Occipital lobe (tissue), 2 donors: ENCODE results near the gene UBE2D1. TPM values are rescaled to one million over a fixed set of nuclear protein-coding genes. Genes with fewer than 3 reads are reported as not detected.

Experiments used
- DNase-seq: peaks from one replicate; lab custom pipeline; 2025; lab: John Stamatoyannopoulos, UW
- total RNA-seq: library from RNA; depleted of rRNA; stranded (reverse); fragments of >200 nt; gene quantifications from one replicate; pipeline ENCODE4 v1.2.3, GENCODE V29; 2014

The UBE2D1 gene
- total RNA-seq = 60.4 TPM

DNA sequence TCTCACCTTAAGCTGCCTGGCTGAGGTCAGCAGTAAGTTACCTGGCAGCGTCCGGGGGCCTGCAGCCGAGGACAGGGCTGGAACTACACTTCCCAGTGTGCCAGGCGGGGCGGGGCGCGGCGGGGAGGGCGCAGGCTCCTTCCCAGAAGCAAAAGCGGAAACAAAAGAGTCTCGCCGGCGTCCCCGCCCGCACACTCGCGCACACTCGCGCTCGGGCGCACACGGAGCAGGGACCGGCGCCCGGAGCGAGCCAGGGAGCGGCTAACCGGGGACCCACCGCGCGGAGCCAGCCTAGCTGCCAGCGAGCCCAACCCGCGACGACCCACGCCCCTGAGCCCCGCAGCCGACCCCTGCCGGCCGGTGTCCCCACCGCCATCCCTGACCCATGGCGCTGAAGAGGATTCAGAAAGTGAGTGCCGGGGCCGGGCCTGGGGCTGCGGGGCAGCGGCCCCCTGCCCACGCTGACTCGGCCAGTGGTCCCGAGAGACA, at the start of gene UBE2D1:
Gene UBE2D1 (plus strand): TSS at position 190 of the 489 bp plus-strand sequence. CDS start 196 bp downstream, at position 386.
- DNase-seq = peak; percentile 75

DNA sequence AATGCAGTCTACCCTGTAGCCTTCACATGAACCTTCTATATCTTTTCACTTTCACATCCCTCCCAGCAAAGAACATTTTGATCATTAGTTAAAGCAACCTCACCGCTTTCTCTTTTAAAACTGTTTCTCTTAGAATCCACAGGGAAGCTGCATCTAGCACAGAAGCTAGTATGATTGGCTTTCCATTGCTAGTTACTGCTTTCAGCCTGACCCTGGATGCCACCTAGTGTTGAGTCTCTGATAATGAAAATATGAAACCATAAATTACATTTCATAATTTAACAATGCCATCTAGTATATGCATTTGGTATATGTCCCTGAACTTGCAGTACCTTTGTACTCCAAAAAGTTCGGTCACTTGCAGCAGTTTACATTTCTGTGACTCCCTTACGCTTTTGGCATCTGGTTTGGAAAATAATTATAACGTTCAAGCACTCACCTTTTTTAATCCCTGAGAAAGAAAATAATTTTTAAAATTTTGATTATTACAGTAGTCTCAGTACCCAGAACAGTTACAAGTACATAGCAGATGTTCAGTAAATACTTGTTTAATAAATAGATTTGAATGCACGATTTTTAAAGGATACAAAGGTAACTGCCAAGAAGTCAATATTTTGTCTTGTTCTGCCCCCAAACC, 43.1 kb upstream of the UBE2D1 start:
- DNase-seq = no peak

DNA sequence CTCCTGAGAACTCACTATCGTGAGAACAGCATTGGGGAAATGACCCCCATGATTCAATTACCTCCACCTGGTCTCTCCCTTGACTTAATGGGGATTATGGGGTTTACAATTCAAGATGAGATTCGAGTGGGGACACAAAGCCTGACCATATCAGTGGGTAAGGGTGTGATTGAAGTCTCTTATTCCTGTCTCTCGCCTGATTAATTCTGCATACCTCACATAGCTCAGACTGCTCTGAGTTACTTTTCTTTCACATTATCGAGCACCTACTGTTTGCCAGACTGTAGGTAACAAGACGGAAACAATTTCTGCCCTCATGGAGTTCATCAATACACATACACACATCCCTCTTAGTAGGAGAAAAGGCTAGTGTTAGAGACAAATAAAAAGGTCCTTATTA, 40.8 kb upstream of the UBE2D1 start:
- no peak for DNase-seq

DNA sequence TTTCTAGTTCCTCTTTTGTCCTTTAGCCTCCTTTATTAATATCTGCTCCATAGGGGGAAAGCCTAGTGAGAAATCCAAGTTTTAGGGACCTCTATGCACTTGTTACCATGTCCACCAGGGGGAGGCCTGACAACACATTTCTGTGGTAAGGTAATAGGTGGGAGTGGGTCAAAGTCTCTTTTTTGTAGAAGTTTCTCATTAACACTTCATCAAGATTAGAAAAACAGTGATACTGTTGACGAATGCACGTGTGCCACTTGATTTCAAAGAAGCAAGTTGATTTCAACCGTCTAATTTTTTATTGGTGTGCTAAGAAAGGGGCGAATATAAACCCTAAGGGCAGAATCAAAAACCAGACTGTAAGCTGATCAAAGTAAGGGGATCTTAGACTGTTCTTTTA, 35.2 kb upstream of the UBE2D1 start:
- no peak for DNase-seq

DNA sequence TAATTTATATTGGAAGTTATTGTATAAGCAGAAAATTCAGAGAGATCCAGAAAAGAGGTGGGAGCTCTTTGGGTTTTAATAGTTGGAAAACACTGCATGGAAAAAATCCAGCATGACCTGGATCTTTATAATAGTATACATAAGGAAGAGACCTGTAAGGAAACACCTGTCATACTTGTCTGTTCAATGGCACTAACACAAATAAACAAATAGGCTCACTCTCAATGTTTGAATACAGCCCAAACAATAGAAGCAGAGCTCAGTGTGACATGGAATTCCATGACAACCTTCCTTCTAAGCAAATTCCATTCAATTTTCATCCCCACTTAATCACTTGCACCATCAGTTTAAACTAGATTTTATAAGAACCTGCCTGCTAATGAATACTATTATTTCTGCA, 34.1 kb upstream of the UBE2D1 start:
- DNase-seq = no peak

DNA sequence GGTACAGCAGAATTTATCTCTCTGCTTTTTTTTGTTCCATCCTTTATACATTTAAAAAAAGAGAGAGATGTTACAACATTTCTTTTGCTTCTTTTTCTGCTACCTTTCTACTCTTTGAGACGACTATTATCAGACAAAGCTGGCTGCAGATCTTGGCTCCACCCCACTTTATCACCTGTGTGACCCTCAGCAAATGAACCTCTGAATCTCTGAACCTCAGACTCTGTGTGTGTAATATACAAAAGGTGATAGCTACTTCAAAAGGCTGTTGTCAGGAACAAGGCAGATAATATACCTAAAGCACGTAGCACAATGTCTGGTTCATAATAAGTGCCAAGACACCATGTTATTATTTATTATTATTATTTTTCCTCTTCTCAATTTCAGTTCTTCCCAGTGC, 32.6 kb upstream of the UBE2D1 start:
- DNase-seq = no peak

DNA sequence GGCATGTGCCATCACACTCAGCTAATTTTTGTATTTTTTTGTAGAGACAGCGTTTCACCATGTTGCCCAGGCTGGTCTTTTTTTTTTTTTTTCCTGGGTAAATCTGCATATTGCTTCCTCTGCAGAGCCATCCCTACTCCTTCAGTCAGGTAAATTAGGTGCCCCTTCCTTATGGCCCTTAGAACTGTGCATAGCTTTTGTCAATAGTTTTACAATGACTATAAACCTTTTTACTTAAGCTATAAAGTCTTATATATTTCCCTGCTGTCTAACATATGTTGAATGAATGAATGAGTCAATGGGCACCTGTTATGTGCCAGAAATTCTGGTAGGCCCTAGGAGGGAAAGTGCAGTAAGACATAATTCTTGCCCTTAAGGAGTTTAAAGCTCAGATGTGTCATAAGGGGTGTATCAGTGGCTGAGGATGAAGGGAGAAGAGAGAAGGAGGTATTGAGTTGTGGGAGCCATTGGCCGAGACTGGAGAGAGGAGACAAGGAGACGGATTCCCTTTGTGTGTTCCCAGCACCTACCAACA, 30.6 kb upstream of the UBE2D1 start:
- DNase-seq = no peak

DNA sequence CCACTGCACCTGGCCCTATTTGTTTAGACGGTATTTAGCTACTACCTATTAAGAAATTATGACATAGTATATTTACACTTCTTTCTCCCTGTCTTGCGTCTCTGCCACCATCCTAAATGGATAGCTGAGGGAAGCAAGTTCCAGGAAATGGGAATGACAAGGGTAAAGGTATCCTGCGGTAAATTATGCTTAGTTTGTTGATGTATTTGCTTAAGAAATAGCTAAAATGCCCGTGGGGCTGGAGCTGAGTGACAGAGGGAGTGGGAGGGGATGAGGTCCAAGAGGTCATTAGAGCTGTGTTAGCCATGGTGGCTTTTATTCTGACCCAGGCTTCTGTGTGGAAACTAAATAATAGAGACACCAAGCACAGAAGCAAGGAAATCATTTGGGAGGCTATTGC, 29.0 kb upstream of the UBE2D1 start:
- DNase-seq = no peak

DNA sequence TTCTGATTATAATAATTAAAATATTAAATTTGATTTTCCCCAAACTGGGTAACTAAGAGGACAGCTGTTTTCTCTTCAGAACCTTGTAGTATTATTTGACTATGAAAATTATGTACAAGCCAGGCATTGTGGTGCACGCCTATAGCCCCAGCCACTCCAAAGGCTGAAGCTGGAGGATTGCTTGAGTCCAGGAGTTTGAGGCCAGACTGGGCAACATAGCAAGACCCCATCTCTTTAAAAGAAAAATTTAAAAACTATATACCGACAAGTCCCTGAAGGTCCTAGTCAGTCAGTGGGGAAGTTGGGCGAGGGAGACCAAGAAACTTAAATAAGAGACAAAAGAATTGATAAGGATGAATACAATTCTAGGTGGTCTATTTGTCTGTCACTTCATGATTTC, 27.1 kb upstream of the UBE2D1 start:
- DNase-seq = no peak

DNA sequence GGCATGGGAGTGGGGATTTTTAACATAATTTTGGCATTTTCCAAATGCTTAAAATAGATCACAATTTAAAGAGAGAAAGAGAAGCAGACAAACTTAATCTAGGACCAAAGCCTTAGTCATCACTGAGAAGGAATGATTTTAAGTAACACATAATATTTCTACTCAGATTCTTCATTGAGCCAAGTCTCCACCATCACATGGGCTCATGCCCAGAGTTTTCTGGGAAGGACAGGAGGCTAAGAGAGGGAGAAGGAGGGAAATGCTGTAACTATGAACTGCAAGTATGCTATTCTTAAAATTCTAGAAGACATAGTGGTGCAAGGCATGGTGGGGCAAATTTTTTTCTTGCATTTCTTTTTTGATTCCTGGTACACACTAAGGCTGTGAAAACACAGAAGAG, 23.8 kb upstream of the UBE2D1 start:
- DNase-seq = no peak

DNA sequence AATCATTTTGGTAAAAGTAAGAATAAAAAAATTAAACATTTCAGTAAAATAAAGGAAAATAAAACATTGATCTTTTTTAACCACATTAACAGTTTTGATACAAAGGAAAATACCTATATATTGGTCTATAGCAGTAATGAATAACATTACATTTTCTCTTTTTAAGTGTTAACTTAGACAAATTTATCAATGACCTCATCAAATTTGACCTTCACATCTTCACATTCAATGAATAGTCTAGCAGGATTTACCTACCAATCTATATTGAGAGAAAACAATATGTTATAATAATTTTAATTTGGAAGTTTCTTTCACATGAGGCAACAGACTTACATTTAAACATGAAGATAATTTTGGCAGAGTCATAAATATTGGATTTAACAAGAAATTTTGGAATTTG, 17.9 kb upstream of the UBE2D1 start:
- DNase-seq = no peak

DNA sequence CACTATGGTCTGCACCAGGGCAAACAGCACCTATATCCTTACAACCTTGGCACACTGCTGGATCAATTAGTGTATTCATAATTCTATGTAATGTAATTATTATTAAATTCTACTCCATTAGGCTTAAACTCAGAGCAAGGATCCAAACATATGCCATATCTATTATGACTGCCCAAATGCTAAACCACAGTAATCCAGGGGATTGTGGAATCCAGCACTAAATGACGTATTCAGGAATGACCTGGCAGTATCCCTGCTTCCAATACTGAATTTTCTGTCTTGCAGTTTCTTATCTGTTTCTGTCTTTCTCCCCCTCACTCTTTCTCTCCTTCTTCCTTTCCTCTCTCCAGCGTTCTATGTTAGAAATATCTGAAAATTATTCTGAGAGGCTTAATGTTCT, 16.5 kb upstream of the UBE2D1 start:
- no peak for DNase-seq

DNA sequence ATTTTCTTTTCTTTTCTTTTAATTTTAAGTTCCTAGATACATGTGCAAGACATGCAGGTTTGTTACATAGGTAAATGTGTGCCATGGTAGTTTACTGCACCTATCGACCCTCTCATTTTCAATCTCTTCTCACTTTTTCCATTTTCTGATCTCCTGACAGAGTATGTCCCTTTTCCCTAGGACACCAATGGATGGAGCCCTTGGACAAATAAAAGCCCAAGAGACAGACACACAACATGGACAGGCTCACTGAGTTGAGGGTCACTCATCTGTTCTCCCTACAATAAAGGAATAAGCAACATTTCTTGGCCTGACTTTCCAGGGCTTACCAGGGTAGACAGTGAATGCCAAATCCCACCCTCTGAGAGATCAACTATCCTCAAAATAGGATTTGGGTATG, 15.2 kb upstream of the UBE2D1 start:
- DNase-seq = no peak

DNA sequence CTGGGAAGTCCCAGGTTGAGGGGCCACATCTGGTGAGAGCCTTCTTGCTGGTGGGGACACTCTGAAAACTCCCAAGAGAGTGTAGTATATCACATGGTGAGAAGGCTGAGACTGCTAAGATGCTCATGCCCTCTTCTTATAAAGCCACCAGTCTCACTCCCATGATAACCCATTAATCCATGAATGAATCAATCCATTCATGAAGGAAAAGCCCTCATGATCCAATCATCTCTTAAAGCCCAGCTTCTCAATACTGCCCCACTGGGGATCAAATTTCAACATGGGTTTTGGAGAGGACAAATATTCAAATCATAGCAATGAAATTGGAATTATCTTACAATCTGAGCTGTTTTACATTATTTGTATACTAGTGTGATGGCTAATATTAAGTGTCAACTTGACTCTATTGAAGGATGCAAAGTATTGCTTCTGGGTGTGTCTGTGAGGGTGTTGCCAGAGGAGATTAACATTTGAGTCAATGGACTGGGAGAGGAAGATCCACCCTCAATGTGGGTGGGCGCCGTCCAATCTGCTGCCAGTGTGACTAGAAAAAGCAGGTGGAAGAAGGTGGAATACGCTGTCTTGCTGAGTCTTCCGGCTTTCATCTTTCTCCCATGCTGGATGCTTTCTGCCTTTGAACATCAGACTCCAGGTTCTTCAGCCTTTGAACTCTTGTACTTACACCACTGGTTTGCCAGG, 14.3 kb upstream of the UBE2D1 start:
- no peak for DNase-seq

DNA sequence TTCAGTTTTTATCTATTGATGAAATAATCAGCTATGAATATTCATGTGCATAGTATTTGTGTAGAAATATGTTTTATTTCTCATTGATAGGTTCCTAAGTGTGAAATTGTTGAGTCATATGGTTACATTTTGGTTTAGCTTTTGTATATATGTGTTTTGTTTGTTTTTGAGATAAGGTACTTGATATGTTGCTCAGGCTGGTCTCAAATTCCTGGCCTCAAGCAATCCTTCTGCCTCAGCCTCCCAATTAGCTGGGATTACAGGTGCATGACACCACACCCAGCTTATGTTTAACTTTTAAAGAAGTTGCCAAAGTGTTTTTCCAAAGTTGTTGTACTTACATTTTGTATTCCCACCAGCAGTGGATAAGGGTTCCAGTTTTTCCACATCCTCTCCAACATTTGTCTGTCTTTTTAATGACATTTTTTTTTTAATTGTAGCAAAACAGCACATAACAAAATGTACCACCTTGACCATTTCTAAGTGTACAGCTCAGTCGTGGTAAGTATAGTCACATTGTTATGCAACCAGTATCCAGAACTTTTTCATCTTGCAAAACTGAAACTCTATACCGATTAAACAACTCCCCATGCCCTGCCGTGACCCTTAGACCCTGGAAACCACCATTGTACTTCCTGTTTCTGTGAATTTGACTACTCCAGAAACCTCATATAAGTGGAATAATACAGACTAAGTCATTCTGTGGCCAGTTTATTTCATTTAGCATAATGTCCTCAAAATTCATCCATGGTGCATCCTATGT, 12.6 kb upstream of the UBE2D1 start:
- DNase-seq = no peak

DNA sequence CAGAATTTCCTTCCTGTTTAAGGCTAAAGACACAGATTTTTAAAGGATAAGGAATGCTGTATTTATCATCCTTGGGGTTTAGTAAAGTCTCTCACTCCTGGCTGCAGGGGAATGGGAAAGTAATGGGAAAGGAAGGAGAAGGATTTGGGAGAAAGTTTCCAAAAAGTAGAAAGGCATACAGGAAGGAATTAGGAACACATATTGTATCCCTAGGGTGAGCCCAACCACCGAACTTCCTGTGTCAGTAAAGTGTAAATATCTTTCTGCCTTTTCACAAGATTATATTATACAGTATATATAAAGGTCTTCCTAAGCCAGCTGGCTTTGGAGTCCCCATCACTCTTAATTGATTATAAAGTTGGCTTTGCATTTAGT, 12.0 kb upstream of the UBE2D1 start:
- DNase-seq = no peak

DNA sequence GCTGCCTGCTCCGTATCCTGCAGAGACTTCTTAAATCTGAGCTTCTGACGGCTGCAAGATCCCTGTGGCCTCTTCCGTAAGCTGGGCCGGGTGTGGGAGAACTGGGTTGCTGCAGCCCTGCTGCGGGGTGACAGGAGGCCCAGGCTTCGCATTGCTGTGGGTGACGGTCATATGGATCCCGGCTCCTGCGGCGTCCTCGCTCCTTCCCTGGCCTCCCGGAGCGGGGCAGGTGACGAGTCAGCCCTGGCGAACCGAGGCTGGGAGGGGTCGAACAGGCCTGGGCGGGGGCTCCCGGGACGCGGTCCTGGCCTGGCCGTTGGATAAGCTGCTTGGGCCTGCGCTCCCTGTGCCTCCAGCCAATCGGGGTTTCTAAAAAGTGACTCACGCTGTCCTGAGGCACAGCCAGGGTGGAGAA, 7.8 kb upstream of the UBE2D1 start:
- no peak for DNase-seq

DNA sequence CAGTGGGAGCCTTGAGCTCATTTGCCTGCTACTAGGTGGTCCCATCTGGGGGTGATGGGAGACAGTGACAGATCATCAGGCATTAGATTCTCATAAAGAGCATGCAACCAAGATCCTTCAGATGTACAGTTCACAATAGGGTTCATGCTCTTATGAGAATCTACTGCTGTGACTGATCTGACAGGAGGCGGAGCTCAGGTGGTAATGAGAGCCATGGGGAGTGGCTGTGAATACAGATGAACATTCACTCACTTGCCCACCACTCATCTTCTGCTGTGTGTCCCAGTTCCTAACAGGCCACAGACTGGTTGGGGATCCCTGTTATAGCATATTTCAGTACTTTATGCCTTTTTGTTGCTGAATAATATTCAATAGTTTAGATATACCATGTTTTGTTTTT, 6.6 kb upstream of the UBE2D1 start:
- no peak for DNase-seq

DNA sequence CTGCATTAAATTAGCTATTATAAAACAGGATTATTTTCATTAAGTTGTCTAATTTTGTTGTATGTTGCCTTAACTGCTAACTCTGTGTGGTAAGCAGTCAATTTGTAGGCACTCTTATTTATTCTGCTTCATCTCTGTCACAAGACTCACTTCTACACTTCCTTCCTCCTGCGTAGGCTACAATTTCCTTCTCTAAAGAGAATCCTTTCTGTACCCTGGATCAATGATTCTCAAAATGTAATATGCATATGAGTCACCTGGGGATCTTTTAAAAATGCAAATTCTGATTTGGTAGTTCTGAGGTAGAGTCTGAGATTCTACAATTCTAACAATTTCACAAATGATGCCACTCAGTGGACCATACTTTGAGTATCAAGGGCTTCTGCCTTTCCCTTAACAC, 4.4 kb upstream of the UBE2D1 start:
- no peak for DNase-seq

DNA sequence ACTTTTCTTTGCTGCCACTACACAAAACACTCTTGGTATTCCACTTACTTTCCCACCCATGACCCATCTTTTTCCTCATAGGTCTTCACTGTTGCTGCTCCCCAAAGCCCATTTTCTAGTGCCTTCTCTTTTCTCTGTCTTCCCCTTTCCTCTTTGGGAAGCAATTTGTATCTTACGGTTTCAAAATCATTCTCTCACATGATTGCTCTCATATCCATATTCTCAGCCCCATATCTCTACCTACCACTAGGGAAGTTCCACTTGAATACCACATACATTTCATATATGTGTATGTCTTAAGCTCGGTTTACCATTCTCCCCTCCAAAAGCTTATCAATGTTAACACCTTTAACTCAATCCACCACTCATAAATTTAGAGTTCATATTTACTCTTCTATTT, 3.2 kb upstream of the UBE2D1 start:
- no peak for DNase-seq

DNA sequence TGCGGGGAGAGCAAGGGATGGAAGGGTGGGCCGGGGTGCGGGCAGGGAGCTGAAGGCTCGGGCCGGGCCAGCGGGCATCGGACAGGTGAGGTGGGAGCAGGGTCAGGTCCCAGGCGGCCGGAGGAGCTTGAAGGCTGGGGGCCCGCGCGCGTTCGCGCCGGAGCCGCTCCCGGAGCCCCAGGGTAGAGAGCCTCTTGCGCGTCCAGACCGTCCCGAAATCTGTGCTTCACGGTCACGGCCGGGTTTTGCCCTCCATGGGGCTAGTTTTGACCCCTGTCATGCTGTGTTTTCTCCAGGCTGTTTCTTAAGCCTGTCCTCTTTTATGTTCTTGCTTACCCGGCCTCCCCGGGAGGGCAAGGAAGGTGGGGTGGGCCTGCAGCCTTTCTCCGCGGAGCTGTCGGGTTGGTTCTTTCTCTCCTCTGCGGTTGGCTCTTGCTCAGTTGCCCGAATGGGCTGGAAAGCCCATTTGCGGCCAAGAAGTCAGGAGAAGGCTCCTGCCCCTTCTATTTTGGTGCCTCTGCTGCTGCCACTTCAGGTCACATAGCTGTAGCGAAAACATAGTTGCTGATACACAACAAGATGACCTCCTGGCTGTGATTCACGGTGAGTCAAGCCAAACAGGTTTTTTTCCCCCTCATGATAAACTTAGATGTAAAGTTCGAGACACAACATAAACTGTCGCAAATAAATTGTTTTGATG, 650 bp downstream of the UBE2D1 start:
- DNase-seq = peak; percentile 13

DNA sequence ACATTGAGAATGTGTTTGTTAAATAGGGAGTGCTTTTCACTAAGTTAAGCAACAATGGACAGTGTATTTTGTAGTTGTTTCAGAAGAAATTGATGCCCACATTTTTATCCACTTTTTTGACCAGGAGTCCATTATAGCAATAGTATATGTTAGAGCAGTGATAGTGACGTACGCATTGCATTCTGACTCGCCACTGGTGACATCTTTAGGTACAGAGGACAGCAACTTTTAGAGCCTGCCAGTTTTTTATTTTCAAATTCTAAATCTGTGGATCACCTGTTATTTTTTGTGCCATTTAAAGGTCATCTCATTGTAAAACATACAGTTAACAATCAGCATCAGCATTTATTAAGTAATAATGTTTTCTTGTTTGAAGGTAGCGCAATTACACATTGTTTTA, 1.4 kb downstream of the UBE2D1 start:
- DNase-seq = no peak
